K562 (cell line): ENCODE measurements around the gene NPC1. TPM values are rescaled to one million over a fixed set of nuclear protein-coding genes. Genes with fewer than 3 reads are reported as not detected.

Source experiments
- CHCHD3 ChIP-seq: fragments of 250-450 bp; sonication (Bioruptor Pico); IDR thresholded peaks from 2 replicates; pipeline ENCODE4 v2.1.2; 2022; ENCODE audit warnings: mild to moderate bottlenecking
- CSDE1 ChIP-seq, 2 experiments: fragments of 450-650 bp; IDR thresholded peaks; 2 replicates each; pipeline ENCODE4 v1.6.1; 2016; ENCODE audit warnings: mild to moderate bottlenecking in 1 of 2
- DDX20 ChIP-seq: fragments of 450-650 bp; IDR thresholded peaks from 2 replicates; pipeline ENCODE4 v1.6.1; 2016; ENCODE audit warnings: missing genetic modification characterization, low read depth, mild to moderate bottlenecking, missing compliant biosample characterization, moderate library complexity
- ELF1 ChIP-seq: fragments of 200-800 bp; sonication (Bioruptor generic); IDR thresholded peaks from 2 replicates; pipeline ENCODE4 v1.6.1; 2016; ENCODE audit warnings: missing genetic modification characterization, missing compliant biosample characterization
- FOXK2 ChIP-seq, 2 experiments: fragments of 450-650 bp; IDR thresholded peaks in 1 of 2; conservative IDR thresholded peaks in 1 of 2; 2 replicates each; pipeline ENCODE4 v1.6.1; 2016; ENCODE audit warnings: low read depth in 2 of 2, mild to moderate bottlenecking in 1 of 2
- GABPA ChIP-seq: fragments of 200-800 bp; sonication (Bioruptor generic); conservative IDR thresholded peaks from 2 replicates; pipeline ENCODE4 v1.6.1; 2016; ENCODE audit warnings: low read depth, missing genetic modification characterization, missing compliant biosample characterization
- MXD1 ChIP-seq: fragments of 250-450 bp; sonication (Bioruptor Pico); IDR thresholded peaks from 2 replicates; pipeline ENCODE4 v1.8.0; 2021; ENCODE audit warnings: borderline replicate concordance, mild to moderate bottlenecking, moderate library complexity; ENCODE audit not compliant: poor library complexity, severe bottlenecking
- PHF21A ChIP-seq: fragments of 450-650 bp; IDR thresholded peaks from 2 replicates; pipeline ENCODE4 v1.6.1; 2017; ENCODE audit warnings: low read depth, borderline replicate concordance
- PML ChIP-seq: IDR thresholded peaks from 2 replicates; pipeline ENCODE4 v1.6.1; 2012; ENCODE audit warnings: low read length, inconsistent platforms
- POLR2B ChIP-seq: fragments of 450-650 bp; IDR thresholded peaks from 2 replicates; pipeline ENCODE4 v1.6.1; 2018; ENCODE audit warnings: low read depth; ENCODE audit not compliant: partially characterized antibody
- SNIP1 ChIP-seq: fragments of 450-650 bp; IDR thresholded peaks from 2 replicates; pipeline ENCODE4 v1.7.1; 2017; ENCODE audit warnings: low read depth, mild to moderate bottlenecking
- TBP ChIP-seq: optimal IDR thresholded peaks from 2 replicates; pipeline ENCODE3; 2011; ENCODE audit warnings: low read depth, low read length, improper control_type of control experiment
- ZFX ChIP-seq: sonication (generic); formaldehyde crosslinking; IDR thresholded peaks from 2 replicates; pipeline ENCODE4 v1.8.0; 2022; ENCODE audit warnings: mild to moderate bottlenecking, missing genetic modification reagents, moderate library complexity
- ZNF143 ChIP-seq: sonication (generic); formaldehyde crosslinking; IDR thresholded peaks from 2 replicates; pipeline ENCODE4 v1.9.0; 2022; ENCODE audit warnings: mild to moderate bottlenecking, missing genetic modification reagents
- ZNF23 ChIP-seq: fragments of 250-450 bp; sonication (Bioruptor Pico); IDR thresholded peaks from 2 replicates; pipeline ENCODE4 v1.4.0; 2020; ENCODE audit warnings: mild to moderate bottlenecking
- ZNF311 ChIP-seq: fragments of 250-450 bp; sonication (Bioruptor Pico); IDR thresholded peaks from 2 replicates; pipeline ENCODE4 v1.4.0; 2020; ENCODE audit warnings: mild to moderate bottlenecking, moderate library complexity
- polyA plus RNA-seq, 8 experiments: library from polyadenylated mRNA; depleted of rRNA in 4 of 8; stranded (reverse) in 5 of 8; unstranded in 3 of 8; fragments of >200 nt; fragmentation: Nextera tagmentation in 2 of 8; fragmentation: Illumina TruSeq in 1 of 8; extraction: Ambion mirVana in 2 of 8; extraction: Trizol in 1 of 8; gene quantifications; 2 replicates each; pipeline versions ENCODE4 v1.2.1 to v1.2.3, GENCODE V29; 2011 to 2014; ENCODE audit warnings: inconsistent platforms in 1 of 8, missing spikeins in 1 of 8
- total RNA-seq, 7 experiments: library from RNA; depleted of rRNA in 6 of 7; stranded (reverse); fragments of >200 nt in 6 of 7; fragmentation: Illumina TruSeq in 2 of 7; extraction: Trizol in 2 of 7; gene quantifications; 2 replicates each; pipeline versions ENCODE4 v1.2.1 to v1.2.3, GENCODE V29; 2011 to 2021; ENCODE audit warnings: low replicate concordance in 1 of 7
- TF ChIP-seq, protein P1 (sequence below): fragments of 450-650 bp; formaldehyde crosslinking; IDR thresholded peaks from 2 replicates; pipeline ENCODE4 v1.4.0; 2020; ENCODE audit warnings: mild to moderate bottlenecking, moderate library complexity
- TF ChIP-seq, protein P2 (sequence below): fragments of 450-650 bp; IDR thresholded peaks from 2 replicates; pipeline ENCODE4 v1.6.1; 2017; ENCODE audit warnings: mild to moderate bottlenecking, moderate library complexity
- TF ChIP-seq, protein P3 (sequence below): fragments of 450-650 bp; IDR thresholded peaks from 2 replicates; pipeline ENCODE4 v1.6.1; 2014; ENCODE audit warnings: low read depth, mild to moderate bottlenecking, moderate library complexity, borderline replicate concordance

NPC1 gene
- total and polyA plus RNA-seq, 9 of the 15 experiments (the other 6 are each of a cell fraction or from before 2014, with no cell fraction given): 17.1 to 45.9 (median 27.6) TPM

DNA sequence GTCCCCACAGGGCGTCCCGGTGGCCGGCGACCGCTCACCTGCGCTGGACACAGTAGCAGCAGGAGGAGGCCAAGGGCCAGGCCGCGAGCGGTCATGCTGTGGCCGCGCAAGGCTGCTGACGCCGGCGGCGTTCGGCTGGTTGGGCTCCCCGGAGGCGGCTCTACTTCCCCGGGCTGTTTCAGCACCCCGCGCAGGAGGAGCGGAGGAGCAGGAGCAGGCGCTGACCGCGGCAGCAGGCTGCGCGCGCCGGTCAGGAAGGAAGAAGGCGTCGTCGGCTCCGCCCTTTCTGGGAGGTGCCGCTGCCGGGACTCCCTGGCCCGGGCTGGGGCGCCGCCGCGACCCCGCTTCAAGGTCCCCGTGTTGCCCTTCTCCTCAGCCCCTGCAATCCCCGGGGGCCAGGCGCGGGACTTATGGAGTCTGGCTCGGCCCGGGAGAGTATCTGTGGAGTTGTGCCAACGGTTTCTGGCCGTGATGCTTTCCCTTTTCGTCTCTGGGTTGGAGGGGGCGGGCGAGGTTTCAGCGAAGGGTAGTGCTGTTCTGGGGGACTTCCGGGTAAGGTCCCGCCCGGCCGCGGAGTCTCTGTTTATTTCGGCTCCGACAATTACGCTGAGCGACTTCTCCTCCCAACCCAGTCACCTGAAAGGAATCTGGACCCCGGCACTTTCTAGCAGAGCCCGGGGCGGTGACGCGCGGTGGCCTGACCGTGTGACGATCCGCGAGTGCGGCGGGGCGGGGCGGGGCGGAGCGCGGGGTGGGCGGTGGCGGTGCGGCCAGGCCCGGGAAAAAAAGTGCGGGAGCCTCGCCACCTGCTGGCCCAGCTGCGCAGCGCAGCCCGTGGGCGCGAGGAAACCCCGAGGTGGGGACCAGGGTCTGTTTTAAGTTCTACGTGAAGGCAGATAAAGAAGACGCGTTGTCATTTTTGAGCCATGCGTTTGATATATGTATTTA is at the start of gene NPC1 (continued):
- no peak for TF ChIP-seq DDX20 (tag)
- peak; percentile 78 for TF ChIP-seq GABPA (tag)
- TF ChIP-seq SNIP1: no peak
- TF ChIP-seq ZFX (CRISPR knock-in tag): peak; percentile 80
- TF ChIP-seq PML: peak; percentile 44; the same call in 1 of the 2 replicates
- TF ChIP-seq ELF1 (tag): peak; percentile 96
- 0 out of 2 replicates have a peak, but pooled peaks have one; percentile 46 for TF ChIP-seq ZNF23 (CRISPR knock-in tag)
- TF ChIP-seq, protein P1, sequence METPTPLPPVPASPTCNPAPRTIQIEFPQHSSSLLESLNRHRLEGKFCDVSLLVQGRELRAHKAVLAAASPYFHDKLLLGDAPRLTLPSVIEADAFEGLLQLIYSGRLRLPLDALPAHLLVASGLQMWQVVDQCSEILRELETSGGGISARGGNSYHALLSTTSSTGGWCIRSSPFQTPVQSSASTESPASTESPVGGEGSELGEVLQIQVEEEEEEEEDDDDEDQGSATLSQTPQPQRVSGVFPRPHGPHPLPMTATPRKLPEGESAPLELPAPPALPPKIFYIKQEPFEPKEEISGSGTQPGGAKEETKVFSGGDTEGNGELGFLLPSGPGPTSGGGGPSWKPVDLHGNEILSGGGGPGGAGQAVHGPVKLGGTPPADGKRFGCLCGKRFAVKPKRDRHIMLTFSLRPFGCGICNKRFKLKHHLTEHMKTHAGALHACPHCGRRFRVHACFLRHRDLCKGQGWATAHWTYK (CRISPR knock-in tag): 0 out of 2 replicates have a peak, but pooled peaks have one; percentile 24
- TF ChIP-seq, protein P2, sequence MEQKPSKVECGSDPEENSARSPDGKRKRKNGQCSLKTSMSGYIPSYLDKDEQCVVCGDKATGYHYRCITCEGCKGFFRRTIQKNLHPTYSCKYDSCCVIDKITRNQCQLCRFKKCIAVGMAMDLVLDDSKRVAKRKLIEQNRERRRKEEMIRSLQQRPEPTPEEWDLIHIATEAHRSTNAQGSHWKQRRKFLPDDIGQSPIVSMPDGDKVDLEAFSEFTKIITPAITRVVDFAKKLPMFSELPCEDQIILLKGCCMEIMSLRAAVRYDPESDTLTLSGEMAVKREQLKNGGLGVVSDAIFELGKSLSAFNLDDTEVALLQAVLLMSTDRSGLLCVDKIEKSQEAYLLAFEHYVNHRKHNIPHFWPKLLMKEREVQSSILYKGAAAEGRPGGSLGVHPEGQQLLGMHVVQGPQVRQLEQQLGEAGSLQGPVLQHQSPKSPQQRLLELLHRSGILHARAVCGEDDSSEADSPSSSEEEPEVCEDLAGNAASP: no peak
- no peak for TF ChIP-seq ZNF143 (CRISPR knock-in tag)
- no peak for TF ChIP-seq CHCHD3 (CRISPR knock-in tag)
- peak; percentile 82; the same call in 1 of the 2 replicates for TF ChIP-seq PHF21A
- TF ChIP-seq ZNF311: no peak
- no peak for TF ChIP-seq MXD1
- TF ChIP-seq FOXK2 (conservative IDR thresholded peaks at IDR 0.05 in 1 of 2, IDR thresholded peaks at IDR 0.05 in 1 of 2; ENCODE audit: low read depth in 2 of 2): peak; percentile 10 to 50; a peak in 2 of 4 replicates
- TF ChIP-seq CSDE1 (IDR thresholded peaks at IDR 0.05): no peak
- peak; percentile 90 for TF ChIP-seq POLR2B
- peak; percentile 42 for TF ChIP-seq TBP
- TF ChIP-seq, protein P3, sequence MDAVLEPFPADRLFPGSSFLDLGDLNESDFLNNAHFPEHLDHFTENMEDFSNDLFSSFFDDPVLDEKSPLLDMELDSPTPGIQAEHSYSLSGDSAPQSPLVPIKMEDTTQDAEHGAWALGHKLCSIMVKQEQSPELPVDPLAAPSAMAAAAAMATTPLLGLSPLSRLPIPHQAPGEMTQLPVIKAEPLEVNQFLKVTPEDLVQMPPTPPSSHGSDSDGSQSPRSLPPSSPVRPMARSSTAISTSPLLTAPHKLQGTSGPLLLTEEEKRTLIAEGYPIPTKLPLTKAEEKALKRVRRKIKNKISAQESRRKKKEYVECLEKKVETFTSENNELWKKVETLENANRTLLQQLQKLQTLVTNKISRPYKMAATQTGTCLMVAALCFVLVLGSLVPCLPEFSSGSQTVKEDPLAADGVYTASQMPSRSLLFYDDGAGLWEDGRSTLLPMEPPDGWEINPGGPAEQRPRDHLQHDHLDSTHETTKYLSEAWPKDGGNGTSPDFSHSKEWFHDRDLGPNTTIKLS: 0 out of 2 replicates have a peak, but pooled peaks have one; percentile 81
